PC-9 (cell line): ENCODE data around the gene TMEM270.

Experiments used
- EZH2 ChIP-seq: fragments of 200-600 bp; sonication (generic); IDR thresholded peaks from 2 replicates; pipeline ENCODE4 v1.8.0; 2017; ENCODE audit warnings: antibody characterized with exemption, low read depth
- TF ChIP-seq, protein P1 (sequence below): fragments of 200-600 bp; sonication (generic); conservative IDR thresholded peaks from 2 replicates; pipeline ENCODE4 v1.6.1; 2017; ENCODE audit warnings: mixed run types, antibody characterized with exemption, mild to moderate bottlenecking, moderate library complexity

DNA sequence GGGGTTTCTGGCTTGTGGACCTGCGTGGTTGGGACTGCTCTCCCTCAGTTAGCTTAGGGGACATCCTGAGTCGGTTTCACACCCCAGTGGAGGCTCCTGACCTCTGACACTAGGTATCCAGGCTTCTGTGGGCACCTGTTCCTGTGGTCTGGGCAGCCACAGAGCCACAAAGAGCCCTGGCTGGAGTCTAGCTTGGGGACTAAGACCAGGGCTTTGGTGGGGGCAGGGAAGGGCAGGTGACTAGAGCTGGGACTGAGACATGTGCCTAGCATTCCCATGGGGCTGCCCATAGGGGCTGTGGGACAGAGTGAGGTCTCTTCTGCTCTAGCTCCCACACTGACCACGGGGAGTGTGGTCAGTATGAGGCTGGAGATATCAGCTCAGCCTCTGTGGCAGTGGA lies 4.0 kb upstream of the TMEM270 start:
- TF ChIP-seq, protein P1, sequence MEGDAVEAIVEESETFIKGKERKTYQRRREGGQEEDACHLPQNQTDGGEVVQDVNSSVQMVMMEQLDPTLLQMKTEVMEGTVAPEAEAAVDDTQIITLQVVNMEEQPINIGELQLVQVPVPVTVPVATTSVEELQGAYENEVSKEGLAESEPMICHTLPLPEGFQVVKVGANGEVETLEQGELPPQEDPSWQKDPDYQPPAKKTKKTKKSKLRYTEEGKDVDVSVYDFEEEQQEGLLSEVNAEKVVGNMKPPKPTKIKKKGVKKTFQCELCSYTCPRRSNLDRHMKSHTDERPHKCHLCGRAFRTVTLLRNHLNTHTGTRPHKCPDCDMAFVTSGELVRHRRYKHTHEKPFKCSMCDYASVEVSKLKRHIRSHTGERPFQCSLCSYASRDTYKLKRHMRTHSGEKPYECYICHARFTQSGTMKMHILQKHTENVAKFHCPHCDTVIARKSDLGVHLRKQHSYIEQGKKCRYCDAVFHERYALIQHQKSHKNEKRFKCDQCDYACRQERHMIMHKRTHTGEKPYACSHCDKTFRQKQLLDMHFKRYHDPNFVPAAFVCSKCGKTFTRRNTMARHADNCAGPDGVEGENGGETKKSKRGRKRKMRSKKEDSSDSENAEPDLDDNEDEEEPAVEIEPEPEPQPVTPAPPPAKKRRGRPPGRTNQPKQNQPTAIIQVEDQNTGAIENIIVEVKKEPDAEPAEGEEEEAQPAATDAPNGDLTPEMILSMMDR: no peak
- no peak for TF ChIP-seq EZH2
